ENCODE measurements around the gene TGFB2.

The TGFB2 gene

DNA sequence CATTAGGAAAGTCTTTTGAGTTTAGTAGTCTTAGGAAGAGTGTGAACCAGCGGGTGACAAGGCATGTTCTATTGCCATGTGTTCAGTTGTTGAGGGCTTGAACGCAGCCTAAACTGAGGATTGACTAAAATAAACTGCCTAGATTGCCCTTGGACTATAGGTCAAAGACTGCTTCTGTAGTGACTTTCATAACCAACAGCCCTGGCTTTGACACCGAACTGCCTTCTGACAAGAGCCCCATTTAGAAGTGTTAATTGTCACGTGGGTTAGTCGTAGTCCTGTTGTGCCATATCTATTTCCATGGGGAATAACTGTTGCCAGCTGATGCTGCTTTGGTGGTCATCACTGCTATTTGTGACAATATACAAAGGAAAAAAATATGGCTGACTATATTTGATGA lies 90.4 kb downstream of the TGFB2 start:
- no peak for DNase-seq (ENCODE audit: low read depth, low spot score)
- no peak overlapping the region for H3K4me3 ChIP-seq (ENCODE audit: low read depth, low read length)
- TF ChIP-seq, protein P1, sequence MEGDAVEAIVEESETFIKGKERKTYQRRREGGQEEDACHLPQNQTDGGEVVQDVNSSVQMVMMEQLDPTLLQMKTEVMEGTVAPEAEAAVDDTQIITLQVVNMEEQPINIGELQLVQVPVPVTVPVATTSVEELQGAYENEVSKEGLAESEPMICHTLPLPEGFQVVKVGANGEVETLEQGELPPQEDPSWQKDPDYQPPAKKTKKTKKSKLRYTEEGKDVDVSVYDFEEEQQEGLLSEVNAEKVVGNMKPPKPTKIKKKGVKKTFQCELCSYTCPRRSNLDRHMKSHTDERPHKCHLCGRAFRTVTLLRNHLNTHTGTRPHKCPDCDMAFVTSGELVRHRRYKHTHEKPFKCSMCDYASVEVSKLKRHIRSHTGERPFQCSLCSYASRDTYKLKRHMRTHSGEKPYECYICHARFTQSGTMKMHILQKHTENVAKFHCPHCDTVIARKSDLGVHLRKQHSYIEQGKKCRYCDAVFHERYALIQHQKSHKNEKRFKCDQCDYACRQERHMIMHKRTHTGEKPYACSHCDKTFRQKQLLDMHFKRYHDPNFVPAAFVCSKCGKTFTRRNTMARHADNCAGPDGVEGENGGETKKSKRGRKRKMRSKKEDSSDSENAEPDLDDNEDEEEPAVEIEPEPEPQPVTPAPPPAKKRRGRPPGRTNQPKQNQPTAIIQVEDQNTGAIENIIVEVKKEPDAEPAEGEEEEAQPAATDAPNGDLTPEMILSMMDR (IDR thresholded peaks at IDR 0.05; ENCODE audit: insufficient read depth, low read length, missing control alignments), result no peak
- ChIA-PET CTCF (no interaction called here), POLR2A (no interaction called here)

DNA sequence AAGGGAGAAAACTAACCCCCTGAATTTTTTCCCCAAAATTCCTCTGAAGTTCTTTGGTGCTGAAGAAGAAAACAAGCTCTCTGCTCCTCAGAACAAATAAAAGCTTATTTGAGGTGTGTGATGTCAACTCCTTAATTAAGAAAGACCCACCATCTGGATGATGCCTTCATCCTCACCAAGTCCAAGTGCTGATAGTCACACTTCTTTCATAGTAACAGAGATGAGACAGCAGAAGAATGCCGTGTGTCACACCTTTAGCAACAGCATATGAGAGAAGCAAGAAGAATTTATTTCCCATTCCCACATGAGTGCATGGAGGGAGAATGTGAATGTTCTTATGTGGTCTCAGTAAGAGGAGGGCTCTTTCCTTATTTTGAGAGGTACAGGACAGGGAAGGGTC lies 91.2 kb downstream of the TGFB2 start:
- CTCF ChIA-PET, result no interaction called here
- POLR2A ChIA-PET, result no interaction called here
- TF ChIP-seq, protein P1 (IDR thresholded peaks at IDR 0.05; ENCODE audit: insufficient read depth, low read length, missing control alignments), result no peak
- no peak overlapping the region for H3K4me3 ChIP-seq (ENCODE audit: low read depth, low read length)
- DNase-seq (ENCODE audit: low read depth, low spot score), result no peak

DNA sequence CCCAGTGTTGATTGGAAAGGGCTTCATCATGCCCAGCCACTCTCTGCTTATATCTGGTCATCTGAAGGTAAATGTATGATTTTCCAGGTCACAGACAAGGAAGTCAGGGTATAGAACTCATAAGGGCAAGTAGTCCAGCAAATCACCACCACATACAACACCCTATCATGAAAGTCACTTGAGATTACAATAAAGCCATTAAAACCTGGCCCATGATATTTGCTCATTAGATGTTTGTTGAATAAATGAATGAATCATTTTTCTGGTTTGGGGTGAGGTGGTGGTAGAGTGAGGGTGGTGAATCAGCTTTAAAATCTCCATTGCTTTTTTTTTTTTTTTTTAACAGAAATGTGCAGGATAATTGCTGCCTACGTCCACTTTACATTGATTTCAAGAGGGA lies 91.9 kb downstream of the TGFB2 start:
- no peak for DNase-seq (ENCODE audit: low read depth, low spot score)
- POLR2A ChIA-PET, result no interaction called here
- CTCF ChIA-PET, result interaction anchor here (0.6 kb wide), 1 partner anchor 55 kb away, joined by 3 read pairs; no protein-coding TSS in a partner anchor
- TF ChIP-seq, protein P1 (IDR thresholded peaks at IDR 0.05; ENCODE audit: insufficient read depth, low read length, missing control alignments), result no peak
- no peak overlapping the region for H3K4me3 ChIP-seq (ENCODE audit: low read depth, low read length)

DNA sequence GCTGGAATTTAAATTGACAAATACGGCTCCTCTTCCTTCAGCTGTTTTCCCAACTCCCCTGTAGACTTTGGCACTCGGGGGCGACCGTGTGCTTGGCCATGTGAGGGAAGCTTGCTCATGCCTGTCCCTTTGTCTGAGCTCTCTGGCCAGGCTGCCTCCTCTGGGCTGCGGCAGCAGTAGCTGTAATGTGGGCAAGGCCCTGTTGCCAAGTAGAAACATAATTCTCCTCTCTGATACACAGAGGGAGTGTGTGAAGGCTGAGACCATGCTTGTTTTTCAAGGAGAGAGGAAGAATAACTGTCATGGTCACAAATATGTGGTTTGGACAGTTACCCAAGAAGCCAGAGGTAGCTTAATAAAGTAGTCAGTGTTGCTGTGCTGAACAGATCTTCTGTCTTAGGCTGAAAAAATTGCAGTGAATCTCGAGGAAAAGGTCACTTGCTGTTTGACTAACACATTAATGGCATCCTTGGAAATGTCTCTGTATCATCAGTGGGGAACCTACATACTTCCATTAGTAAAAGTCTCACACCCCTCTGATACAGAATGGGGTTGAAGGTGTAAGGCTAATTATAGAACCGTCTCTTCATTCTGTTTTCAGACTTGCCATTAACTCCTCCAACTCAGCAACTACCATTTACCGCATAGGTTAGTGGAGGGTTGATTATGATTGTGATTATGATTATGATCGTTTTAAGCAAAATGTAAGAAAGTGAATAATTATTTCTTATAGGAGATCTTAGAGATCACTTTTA lies 94.6 kb downstream of the TGFB2 start:
- TF ChIP-seq, protein P1 (IDR thresholded peaks at IDR 0.05; ENCODE audit: insufficient read depth, low read length, missing control alignments), result no peak
- POLR2A ChIA-PET, result no interaction called here
- CTCF ChIA-PET, result interaction anchor here (0.9 kb wide), 1 partner anchor 9 kb away, joined by 4 read pairs; no protein-coding TSS in a partner anchor
- H3K4me3 ChIP-seq (ENCODE audit: low read depth, low read length), result no peak overlapping the region
- DNase-seq (ENCODE audit: low read depth, low spot score), result no peak

DNA sequence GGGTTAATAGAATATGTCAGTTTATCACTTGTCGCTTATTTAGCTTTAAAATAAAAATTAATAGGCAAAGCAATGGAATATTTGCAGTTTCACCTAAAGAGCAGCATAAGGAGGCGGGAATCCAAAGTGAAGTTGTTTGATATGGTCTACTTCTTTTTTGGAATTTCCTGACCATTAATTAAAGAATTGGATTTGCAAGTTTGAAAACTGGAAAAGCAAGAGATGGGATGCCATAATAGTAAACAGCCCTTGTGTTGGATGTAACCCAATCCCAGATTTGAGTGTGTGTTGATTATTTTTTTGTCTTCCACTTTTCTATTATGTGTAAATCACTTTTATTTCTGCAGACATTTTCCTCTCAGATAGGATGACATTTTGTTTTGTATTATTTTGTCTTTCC lies 98.1 kb downstream of the TGFB2 start:
- CTCF ChIA-PET, result no interaction called here
- no peak overlapping the region for H3K4me3 ChIP-seq (ENCODE audit: low read depth, low read length)
- no peak for DNase-seq (ENCODE audit: low read depth, low spot score)
- TF ChIP-seq, protein P1 (IDR thresholded peaks at IDR 0.05; ENCODE audit: insufficient read depth, low read length, missing control alignments), result no peak
- POLR2A ChIA-PET, result no interaction called here

DNA sequence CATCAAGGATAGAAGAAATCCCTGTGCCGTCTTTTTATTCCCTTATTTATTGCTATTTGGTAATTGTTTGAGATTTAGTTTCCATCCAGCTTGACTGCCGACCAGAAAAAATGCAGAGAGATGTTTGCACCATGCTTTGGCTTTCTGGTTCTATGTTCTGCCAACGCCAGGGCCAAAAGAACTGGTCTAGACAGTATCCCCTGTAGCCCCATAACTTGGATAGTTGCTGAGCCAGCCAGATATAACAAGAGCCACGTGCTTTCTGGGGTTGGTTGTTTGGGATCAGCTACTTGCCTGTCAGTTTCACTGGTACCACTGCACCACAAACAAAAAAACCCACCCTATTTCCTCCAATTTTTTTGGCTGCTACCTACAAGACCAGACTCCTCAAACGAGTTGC lies 99.0 kb downstream of the TGFB2 start:
- POLR2A ChIA-PET, result no interaction called here
- H3K4me3 ChIP-seq (ENCODE audit: low read depth, low read length), result no peak overlapping the region
- TF ChIP-seq, protein P1 (IDR thresholded peaks at IDR 0.05; ENCODE audit: insufficient read depth, low read length, missing control alignments), result no peak
- CTCF ChIA-PET, result no interaction called here
- DNase-seq (ENCODE audit: low read depth, low spot score), result no peak
